ENCODE data around the gene FAM118B. TPM values are rescaled to one million over a fixed set of nuclear protein-coding genes. Genes with fewer than 3 reads are reported as not detected.

FAM118B gene
- total RNA-seq, 2 donors from 2014 or later = 40.1 to 40.8 TPM

DNA sequence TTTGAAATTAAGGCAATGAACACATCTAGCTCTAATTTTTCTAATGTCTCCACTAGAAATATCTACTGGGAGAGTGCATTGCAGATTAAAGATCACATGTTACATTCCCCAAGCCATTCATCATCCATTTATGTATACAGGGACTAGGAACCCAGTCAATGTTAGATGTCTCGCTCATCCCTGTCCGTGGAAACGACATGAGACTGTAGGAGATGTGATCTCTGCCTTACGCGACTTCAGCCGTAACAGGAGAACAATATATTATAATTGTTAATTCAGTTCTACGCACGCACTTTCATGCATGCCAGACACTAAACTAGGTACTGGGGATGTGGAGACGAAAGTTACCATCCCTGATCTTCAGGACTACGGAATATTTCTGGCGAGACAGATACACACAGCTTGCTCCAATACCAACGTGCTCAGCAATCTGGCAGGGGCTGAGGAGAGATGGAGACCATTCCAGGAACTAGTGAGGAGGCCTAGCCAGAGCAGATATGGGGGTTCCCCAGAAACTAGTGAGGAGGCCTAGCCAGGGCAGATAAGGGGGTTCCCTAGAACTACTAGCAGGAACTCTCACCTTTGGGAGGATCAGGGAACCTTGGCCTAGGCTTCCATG, 93.0 kb downstream of the FAM118B start:
- 79 to 83% methylated on average over 11 to 12 of the region's 12 CpGs for WGBS, 2 experiments (ENCODE audit: insufficient coverage in 1 of 2, insufficient read length in 1 of 2)

DNA sequence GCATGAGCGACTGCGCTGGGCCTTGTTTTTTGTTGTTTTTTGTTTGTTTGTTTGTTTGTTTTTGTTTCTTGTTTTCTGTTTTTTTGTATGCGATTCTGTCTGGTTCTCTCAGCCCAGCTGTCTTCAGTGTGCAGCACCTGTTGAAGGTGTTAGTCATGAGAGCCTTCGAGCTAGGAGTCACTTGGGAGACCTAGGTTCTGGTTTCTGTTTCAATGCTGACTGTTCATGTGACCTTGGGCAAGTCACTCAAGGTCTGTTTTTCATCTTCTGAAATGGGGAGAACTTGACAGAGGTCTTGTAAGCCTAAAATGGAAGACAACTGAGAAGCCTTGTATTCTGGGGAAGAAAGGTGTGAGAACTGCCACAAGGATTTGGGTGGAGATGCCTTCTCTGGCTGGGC, 94.1 kb downstream of the FAM118B start:
- peaks cover 7% of the 10 kb centered on the region for H3K36me3 ChIP-seq (ENCODE audit: control insufficient read depth, insufficient read depth, low read length)
- no peak overlapping the region for H3K9ac ChIP-seq (ENCODE audit: extremely low read depth, low read length, poor library complexity, severe bottlenecking)
- no peak overlapping the region for H3K27ac Mint-ChIP-seq
- H3K4me1 ChIP-seq (ENCODE audit: control insufficient read depth, insufficient read depth, low read length) = no peaks in the 10 kb centered on the region
- no peak overlapping the region for H3K27ac ChIP-seq (ENCODE audit: low read depth, low read length)
- 90 to 97% methylated on average over 2 to 4 of the region's 4 CpGs for WGBS, 2 experiments (ENCODE audit: insufficient coverage in 1 of 2, insufficient read length in 1 of 2)
- no peaks in the 10 kb centered on the region for H3K27me3 Mint-ChIP-seq (ENCODE audit: insufficient read depth)
- no peaks in the 10 kb centered on the region for H3K27me3 ChIP-seq (ENCODE audit: control insufficient read depth, insufficient read depth, low read length, poor library complexity, severe bottlenecking)
- no peaks in the 10 kb centered on the region for H3K9me3 Mint-ChIP-seq
- TF ChIP-seq, protein P1, sequence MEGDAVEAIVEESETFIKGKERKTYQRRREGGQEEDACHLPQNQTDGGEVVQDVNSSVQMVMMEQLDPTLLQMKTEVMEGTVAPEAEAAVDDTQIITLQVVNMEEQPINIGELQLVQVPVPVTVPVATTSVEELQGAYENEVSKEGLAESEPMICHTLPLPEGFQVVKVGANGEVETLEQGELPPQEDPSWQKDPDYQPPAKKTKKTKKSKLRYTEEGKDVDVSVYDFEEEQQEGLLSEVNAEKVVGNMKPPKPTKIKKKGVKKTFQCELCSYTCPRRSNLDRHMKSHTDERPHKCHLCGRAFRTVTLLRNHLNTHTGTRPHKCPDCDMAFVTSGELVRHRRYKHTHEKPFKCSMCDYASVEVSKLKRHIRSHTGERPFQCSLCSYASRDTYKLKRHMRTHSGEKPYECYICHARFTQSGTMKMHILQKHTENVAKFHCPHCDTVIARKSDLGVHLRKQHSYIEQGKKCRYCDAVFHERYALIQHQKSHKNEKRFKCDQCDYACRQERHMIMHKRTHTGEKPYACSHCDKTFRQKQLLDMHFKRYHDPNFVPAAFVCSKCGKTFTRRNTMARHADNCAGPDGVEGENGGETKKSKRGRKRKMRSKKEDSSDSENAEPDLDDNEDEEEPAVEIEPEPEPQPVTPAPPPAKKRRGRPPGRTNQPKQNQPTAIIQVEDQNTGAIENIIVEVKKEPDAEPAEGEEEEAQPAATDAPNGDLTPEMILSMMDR (conservative IDR thresholded peaks at IDR 0.05) = no peak
- DNase-seq = no peak
- H3K4me3 Mint-ChIP-seq = no peak overlapping the region
- peaks cover 27% of the 10 kb centered on the region for H3K36me3 Mint-ChIP-seq (ENCODE audit: low read depth)
- H3K4me1 Mint-ChIP-seq = peaks cover 7% of the 10 kb centered on the region
- no peaks in the 10 kb centered on the region for H3K9me3 ChIP-seq (ENCODE audit: control insufficient read depth, low read length)
- H3K4me3 ChIP-seq (ENCODE audit: low read length) = no peak overlapping the region

More for the DNA sequence above, 93.0 kb downstream of the FAM118B start:
- Mint-ChIP-seq H3K9me3 (no peaks in the 10 kb centered on the region), H3K4me3 (peak overlapping the region; percentile 70), H3K4me1 (peaks cover 7% of the 10 kb centered on the region), H3K27me3 (ENCODE audit: insufficient read depth) (no peaks in the 10 kb centered on the region), H3K36me3 (ENCODE audit: low read depth) (peaks cover 36% of the 10 kb centered on the region), H3K27ac (peak overlapping the region; percentile 96)
- Histone ChIP-seq H3K27ac (ENCODE audit: low read depth, low read length) (no peak overlapping the region), H3K9ac (ENCODE audit: extremely low read depth, low read length, poor library complexity, severe bottlenecking) (peak overlapping the region; percentile 78), H3K4me3 (ENCODE audit: low read length) (peak overlapping the region; percentile 80), H3K9me3 (ENCODE audit: control insufficient read depth, low read length) (no peaks in the 10 kb centered on the region), H3K4me1 (ENCODE audit: control insufficient read depth, insufficient read depth, low read length) (no peaks in the 10 kb centered on the region), H3K36me3 (ENCODE audit: control insufficient read depth, insufficient read depth, low read length) (peaks cover 14% of the 10 kb centered on the region), H3K27me3 (ENCODE audit: control insufficient read depth, insufficient read depth, low read length, poor library complexity, severe bottlenecking) (no peaks in the 10 kb centered on the region)
- no peak for DNase-seq
- TF ChIP-seq, protein P1 (conservative IDR thresholded peaks at IDR 0.05) = no peak

DNA sequence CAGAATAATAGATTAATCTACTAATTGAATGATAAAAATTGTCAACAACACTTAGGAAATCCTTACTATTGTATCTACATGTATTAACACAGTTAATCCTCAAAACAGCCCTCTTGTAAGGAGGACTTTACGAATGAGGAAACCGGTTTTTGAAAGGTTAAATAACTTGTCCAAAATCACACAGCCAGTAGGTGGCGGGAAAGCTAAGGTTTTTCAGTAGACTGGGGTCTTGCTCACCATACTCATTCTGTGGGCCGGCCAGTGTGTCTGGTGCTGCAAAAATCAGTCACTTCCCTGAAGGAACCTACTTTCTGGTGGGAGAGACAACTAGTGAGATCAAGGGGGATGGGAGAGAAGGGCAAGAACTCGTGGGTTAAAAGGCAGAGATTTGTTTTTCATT, 96.1 kb downstream of the FAM118B start:
- peaks cover 4% of the 10 kb centered on the region for H3K36me3 ChIP-seq (ENCODE audit: control insufficient read depth, insufficient read depth, low read length)
- peak overlapping the region; percentile 9 for H3K27ac ChIP-seq (ENCODE audit: low read depth, low read length)
- Mint-ChIP-seq H3K27ac (no peak overlapping the region), H3K4me3 (no peak overlapping the region), H3K27me3 (ENCODE audit: insufficient read depth) (no peaks in the 10 kb centered on the region), H3K9me3 (no peaks in the 10 kb centered on the region), H3K36me3 (ENCODE audit: low read depth) (peaks cover 24% of the 10 kb centered on the region), H3K4me1 (peaks cover 9% of the 10 kb centered on the region)
- no peak overlapping the region for H3K9ac ChIP-seq (ENCODE audit: extremely low read depth, low read length, poor library complexity, severe bottlenecking)
- WGBS, 2 experiments (ENCODE audit: insufficient coverage in 1 of 2, insufficient read length in 1 of 2) = 38 to 55% methylated on average over 3 to 5 of the region's 5 CpGs
- no peaks in the 10 kb centered on the region for H3K4me1 ChIP-seq (ENCODE audit: control insufficient read depth, insufficient read depth, low read length)
- H3K4me3 ChIP-seq (ENCODE audit: low read length) = no peak overlapping the region
- peak; percentile 84 for DNase-seq
- no peaks in the 10 kb centered on the region for H3K9me3 ChIP-seq (ENCODE audit: control insufficient read depth, low read length)
- no peaks in the 10 kb centered on the region for H3K27me3 ChIP-seq (ENCODE audit: control insufficient read depth, insufficient read depth, low read length, poor library complexity, severe bottlenecking)
- TF ChIP-seq, protein P1 (conservative IDR thresholded peaks at IDR 0.05) = peak; percentile 77
